Ishikawa (cell line): ENCODE measurements around the gene PPP1R12B.

ENCODE experiments used
- CEBPB ChIP-seq: IDR thresholded peaks from 2 replicates; pipeline ENCODE4 v1.6.1; 2012
- REST ChIP-seq: IDR thresholded peaks from 2 replicates; pipeline ENCODE4 v1.6.1; 2012; ENCODE audit warnings: low read depth, mild to moderate bottlenecking

GRCh38 chr1:202575918-202576653, 227.6 kb downstream of the PPP1R12B start:
- TF ChIP-seq CEBPB (no peak), REST (no peak)
